Sigmoid colon (tissue), 7 donors: Measurements from ENCODE around the gene NTM. TPM values are rescaled to one million over a fixed set of nuclear protein-coding genes. Genes with fewer than 3 reads are reported as not detected.
"Not testable (repeated sequence)": the region's sequence is repeated elsewhere in the genome, so short reads cannot be mapped to it uniquely, and the experiment has no call there.

ENCODE experiments used
- DNase-seq: peaks from one replicate; pipeline ENCODE4 v3.0.0-alpha.2; 2019
- H3K27ac ChIP-seq, 4 donors: fragments of 200-600 bp; sonication (generic); one replicate each; pipeline ENCODE4 v1.5.1; 2016 to 2019; ENCODE audit warnings: mild to moderate bottlenecking in 1 of 4
- H3K27me3 ChIP-seq, 3 donors: fragments of 200-600 bp; sonication (generic); one replicate each; pipeline ENCODE4 v1.5.1; 2019; ENCODE audit warnings: mild to moderate bottlenecking in 1 of 3
- H3K36me3 ChIP-seq, 4 donors: fragments of 200-600 bp; sonication (generic); one replicate each; pipeline ENCODE4 v1.5.1; 2016 to 2019
- H3K4me1 ChIP-seq, 4 donors: fragments of 200-600 bp; sonication (generic); one replicate each; pipeline ENCODE4 v1.5.1; 2017 to 2019
- H3K4me3 ChIP-seq, 4 donors: fragments of 200-600 bp; sonication (generic); one replicate each; pipeline ENCODE4 v1.5.1; 2017 to 2019; ENCODE audit warnings: mild to moderate bottlenecking in 2 of 4, moderate library complexity in 1 of 4
- H3K9me3 ChIP-seq, 4 donors: fragments of 200-600 bp in 3 of 4; sonication (generic) in 3 of 4; one replicate each; pipeline versions ENCODE4 v1.5.1 to v1.6.1; 2013 to 2019
- CTCF ChIP-seq, 4 experiments: fragments of 450-650 bp in 3 of 4; fragments of 200-600 bp in 1 of 4; IDR thresholded peaks; one replicate each; pipeline ENCODE4 v1.5.1; 2016 to 2019; ENCODE audit warnings: antibody characterized with exemption in 4 of 4, mild to moderate bottlenecking in 3 of 4, moderate library complexity in 2 of 4
- EP300 ChIP-seq, 4 donors: sonication (generic); formaldehyde crosslinking; IDR thresholded peaks; one replicate each; pipeline ENCODE4 v1.6.1; 2017; ENCODE audit warnings: antibody characterized with exemption in 4 of 4
- POLR2A ChIP-seq, 2 donors: fragments of 450-650 bp; IDR thresholded peaks; one replicate each; pipeline ENCODE4 v1.6.1; 2016; ENCODE audit warnings: antibody characterized with exemption in 2 of 2, mild to moderate bottlenecking in 2 of 2, moderate library complexity in 2 of 2
- POLR2AphosphoS5 ChIP-seq, 4 donors: sonication (generic); formaldehyde crosslinking; IDR thresholded peaks; one replicate each; pipeline ENCODE4 v1.6.1; 2017; ENCODE audit warnings: antibody characterized with exemption in 4 of 4
- WGBS, 2 donors: extraction: QIAGEN DNeasy Blood & Tissue Kit; methylation state at CpG; one replicate each; pipeline ENCODE4 v1.1.7; 2013; 5-methylcytosine and 5-hydroxymethylcytosine counted together
- intact Hi-C: fragments of 100-400 bp; cut with DNase I; formaldehyde crosslinking; loops from one replicate; pipeline ENCODE4 v1.15.1; 2023
- polyA plus RNA-seq, 3 donors: library from polyadenylated mRNA; stranded (reverse); fragments of 200-250 nt; gene quantifications; one replicate each; pipeline ENCODE4 v1.2.3, GENCODE V29; 2013
- total RNA-seq, 4 donors: library from RNA; depleted of rRNA; stranded (reverse); fragments of >200 nt; gene quantifications; one replicate each; pipeline ENCODE4 v1.1.0, GENCODE V29; 2016
- donor health status: healthy with polysubstance abuse.
- donor health status: Bipolar disorder and iron deficiency.
- donor health status: healthy.

NTM gene
- total and polyA plus RNA-seq, 7 donors = 0.96 to 18.3 (median 6.4) TPM; not detected in 1

GRCh38 chr11:131331010-131331409 lies 39.4 kb upstream of the NTM start:
- Histone ChIP-seq H3K9me3 (no peaks in the 10 kb centered on the region), H3K4me1 (peaks cover 0 to 4% (median 0%) of the 10 kb centered on the region in 4 donors), H3K4me3 (no peak overlapping the region), H3K36me3 (no peaks in the 10 kb centered on the region), H3K27me3 (no peaks in the 10 kb centered on the region), H3K27ac (no peak overlapping the region)
- intact Hi-C loops = no loop called here
- DNase-seq = no peak
- TF ChIP-seq EP300 (IDR thresholded peaks at IDR 0.05) = no peak
- TF ChIP-seq CTCF (IDR thresholded peaks at IDR 0.05) = no peak
- no peak for TF ChIP-seq POLR2A (IDR thresholded peaks at IDR 0.05)
- no peak for TF ChIP-seq POLR2AphosphoS5 (IDR thresholded peaks at IDR 0.05)
- 48 to 62% methylated on average over 7 of the region's 7 CpGs for WGBS, 2 donors

- intact Hi-C loops = no loop called here
- 46 to 78% methylated on average over 5 of the region's 5 CpGs for WGBS, 2 donors
- Histone ChIP-seq H3K27me3 (no peaks in the 10 kb centered on the region), H3K9me3 (no peaks in the 10 kb centered on the region), H3K36me3 (no peaks in the 10 kb centered on the region), H3K4me1 (peaks cover 0 to 4% (median 0%) of the 10 kb centered on the region in 4 donors), H3K27ac (no peak overlapping the region), H3K4me3 (no peak overlapping the region)
- TF ChIP-seq POLR2A (IDR thresholded peaks at IDR 0.05) (no peak), EP300 (IDR thresholded peaks at IDR 0.05) (no peak), CTCF (IDR thresholded peaks at IDR 0.05) (no peak), POLR2AphosphoS5 (IDR thresholded peaks at IDR 0.05) (no peak)
- no peak for DNase-seq
These were observed 38.9 kb upstream of the NTM start for GRCh38 chr11:131331546-131331945.

- no peaks in the 10 kb centered on the region for H3K27me3 ChIP-seq
- no peak overlapping the region for H3K27ac ChIP-seq
- H3K9me3 ChIP-seq = no peaks in the 10 kb centered on the region
- no peak overlapping the region for H3K4me3 ChIP-seq
- no peak for TF ChIP-seq POLR2A (IDR thresholded peaks at IDR 0.05)
- no peak for TF ChIP-seq POLR2AphosphoS5 (IDR thresholded peaks at IDR 0.05)
- no peak for TF ChIP-seq CTCF (IDR thresholded peaks at IDR 0.05)
- no peak for TF ChIP-seq EP300 (IDR thresholded peaks at IDR 0.05)
- no peaks in the 10 kb centered on the region for H3K36me3 ChIP-seq
- DNase-seq = no peak
- intact Hi-C loops = no loop called here
- no peaks in the 10 kb centered on the region for H3K4me1 ChIP-seq
These were observed 35.8 kb upstream of the NTM start for GRCh38 chr11:131334601-131335000.

GRCh38 chr11:131341900-131342299 lies 28.5 kb upstream of the NTM start:
- H3K9me3 ChIP-seq, intact Hi-C loops, H3K4me3 ChIP-seq, H3K4me1 ChIP-seq, H3K27ac ChIP-seq, H3K36me3 ChIP-seq, DNase-seq, H3K27me3 ChIP-seq: not testable (repeated sequence)
- WGBS, 2 donors = 62 to 66% methylated on average over 4 of the region's 5 CpGs

- intact Hi-C loops, H3K27ac ChIP-seq, H3K36me3 ChIP-seq, H3K4me1 ChIP-seq, H3K9me3 ChIP-seq, DNase-seq, H3K27me3 ChIP-seq, H3K4me3 ChIP-seq: not testable (repeated sequence)
- WGBS, 2 donors = 91 to 94% methylated on average over 4 of the region's 6 CpGs
These were observed 28.0 kb upstream of the NTM start for GRCh38 chr11:131342442-131342841.

GRCh38 chr11:131345406-131345805 lies 25.0 kb upstream of the NTM start:
- Histone ChIP-seq H3K9me3 (no peaks in the 10 kb centered on the region), H3K4me1 (no peaks in the 10 kb centered on the region), H3K36me3 (no peaks in the 10 kb centered on the region), H3K27ac (no peak overlapping the region), H3K27me3 (no peaks in the 10 kb centered on the region), H3K4me3 (no peak overlapping the region)
- TF ChIP-seq POLR2A (IDR thresholded peaks at IDR 0.05) = no peak
- no peak for TF ChIP-seq EP300 (IDR thresholded peaks at IDR 0.05)
- TF ChIP-seq CTCF (IDR thresholded peaks at IDR 0.05) = no peak
- no peak for TF ChIP-seq POLR2AphosphoS5 (IDR thresholded peaks at IDR 0.05)
- WGBS, 2 donors = 92 to 94% methylated on average over 3 of the region's 3 CpGs
- intact Hi-C loops = no loop called here
- DNase-seq = no peak
